Colonic mucosa (tissue), 4 donors: ENCODE results near the gene CAV2. TPM values are rescaled to one million over a fixed set of nuclear protein-coding genes. Genes with fewer than 3 reads are reported as not detected.

ENCODE experiments used
- DNase-seq: peaks from one replicate; pipeline ENCODE4 v3.0.0-alpha.2; 2020
- H3K27ac ChIP-seq: fragments of 200-600 bp; one replicate; pipeline ENCODE4 v1.8.0; 2021
- H3K27me3 ChIP-seq: fragments of 200-600 bp; one replicate; pipeline ENCODE4 v1.8.0; 2021
- H3K36me3 ChIP-seq: fragments of 200-600 bp; one replicate; pipeline ENCODE4 v1.8.0; 2021
- H3K4me1 ChIP-seq: fragments of 200-600 bp; one replicate; pipeline ENCODE4 v1.8.0; 2021; ENCODE audit warnings: mild to moderate bottlenecking
- H3K4me3 ChIP-seq: fragments of 200-600 bp; one replicate; pipeline ENCODE4 v1.8.0; 2021
- H3K9ac ChIP-seq, 2 donors: one replicate each; pipeline ENCODE4 v1.7.0; 2013; ENCODE audit warnings: control low read depth in 2 of 2, low read depth in 2 of 2, low read length in 2 of 2
- H3K9me3 ChIP-seq: fragments of 200-600 bp; one replicate; pipeline ENCODE4 v1.8.0; 2021
- CTCF ChIP-seq: fragments of 200-600 bp; IDR thresholded peaks from one replicate; pipeline ENCODE4 v1.8.0; 2022; ENCODE audit warnings: antibody characterized with exemption, mild to moderate bottlenecking
- intact Hi-C: fragments of 100-400 bp; cut with DNase I; formaldehyde crosslinking; loops from one replicate; pipeline ENCODE4 v1.14.1; 2022
- total RNA-seq, 2 donors: library from RNA; stranded (reverse); fragmentation: NEBNext Ultra II Directional in 1 of 2; extraction: Animal tissue kit (Norgen Biotek cat#: 25700) in 1 of 2; gene quantifications; one replicate each; pipeline ENCODE4 v1.2.1, GENCODE V29; 2021
- donor health status: healthy.
- donor health status: DM: no; HTN: no; CAD: no.
- donor health status: DM: no; HTN: no; CAD: no.

The CAV2 gene
- total RNA-seq, 2 donors from 2014 or later, result 4.2 to 22.0 TPM

GRCh38 chr7:116553168-116553964, 53.8 kb downstream of the CAV2 start:
- Histone ChIP-seq H3K27ac (no peak overlapping the region), H3K4me1 (no peaks in the 10 kb centered on the region), H3K9me3 (no peaks in the 10 kb centered on the region), H3K4me3 (no peak overlapping the region), H3K9ac (no peak overlapping the region), H3K27me3 (no peaks in the 10 kb centered on the region), H3K36me3 (no peaks in the 10 kb centered on the region)
- intact Hi-C loops, result no loop called here
- TF ChIP-seq CTCF, result no peak
- DNase-seq, result no peak

DNA sequence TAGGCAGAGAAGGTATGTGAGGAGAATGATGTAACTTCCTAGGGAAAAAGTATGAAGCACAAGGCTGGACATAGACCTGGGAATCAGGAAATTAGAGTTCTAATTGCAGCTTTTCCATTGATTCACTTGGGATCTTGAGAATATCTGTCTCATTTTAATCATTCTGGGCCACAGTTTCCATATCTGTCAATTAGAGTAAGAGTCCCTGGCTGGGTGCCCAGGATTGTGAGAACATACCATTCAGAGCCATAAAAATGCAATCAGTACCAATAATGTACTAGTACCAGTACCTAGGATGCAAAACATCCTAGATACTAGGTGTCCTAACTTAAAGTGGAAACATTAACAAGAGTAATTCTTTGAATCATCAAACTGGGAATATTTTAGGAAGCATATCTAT, 54.9 kb downstream of the CAV2 start:
- Histone ChIP-seq H3K36me3 (no peaks in the 10 kb centered on the region), H3K4me3 (no peak overlapping the region), H3K27ac (no peak overlapping the region), H3K9me3 (no peaks in the 10 kb centered on the region), H3K27me3 (no peaks in the 10 kb centered on the region), H3K9ac (no peak overlapping the region), H3K4me1 (no peaks in the 10 kb centered on the region)
- no peak for DNase-seq
- TF ChIP-seq CTCF, result no peak
- intact Hi-C loops, result no loop called here

- Histone ChIP-seq H3K36me3 (no peaks in the 10 kb centered on the region), H3K4me3 (no peak overlapping the region), H3K4me1 (no peaks in the 10 kb centered on the region), H3K27me3 (no peaks in the 10 kb centered on the region), H3K9me3 (no peaks in the 10 kb centered on the region), H3K9ac (no peak overlapping the region), H3K27ac (no peak overlapping the region)
- DNase-seq, result no peak
- TF ChIP-seq CTCF, result no peak
- intact Hi-C loops, result no loop called here
Observed at GRCh38 chr7:116554911-116555310, 55.4 kb downstream of the CAV2 start.

DNA sequence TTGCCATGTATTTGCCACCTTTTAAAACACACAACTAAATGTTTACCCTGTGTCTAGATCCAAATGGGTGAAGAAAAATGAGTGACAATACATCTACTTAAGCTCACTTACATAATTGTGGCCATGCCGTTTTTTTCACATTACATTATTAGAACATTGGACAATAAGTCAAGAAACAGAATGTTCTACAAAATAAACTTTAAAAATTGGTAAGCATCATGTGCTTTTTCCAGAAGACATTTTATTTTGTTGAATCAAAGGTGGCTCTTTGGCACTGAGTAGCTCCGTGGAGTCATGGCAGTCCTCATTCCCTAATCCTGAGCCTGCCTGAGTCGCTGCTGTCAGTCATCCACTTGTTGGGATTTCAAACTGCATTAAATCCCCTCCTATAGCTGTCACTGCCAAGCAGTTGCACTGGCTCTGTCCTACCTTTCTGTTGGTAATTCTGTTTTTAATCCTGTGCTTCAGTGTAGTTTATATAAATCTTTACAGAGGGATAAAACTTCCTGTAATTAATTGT, 57.6 kb downstream of the CAV2 start:
- H3K9me3 ChIP-seq, result no peaks in the 10 kb centered on the region
- H3K36me3 ChIP-seq, result no peaks in the 10 kb centered on the region
- no peak overlapping the region for H3K9ac ChIP-seq
- intact Hi-C loops, result no loop called here
- DNase-seq, result no peak
- H3K27ac ChIP-seq, result no peak overlapping the region
- no peak overlapping the region for H3K4me3 ChIP-seq
- no peak for TF ChIP-seq CTCF
- no peaks in the 10 kb centered on the region for H3K4me1 ChIP-seq
- no peaks in the 10 kb centered on the region for H3K27me3 ChIP-seq

DNA sequence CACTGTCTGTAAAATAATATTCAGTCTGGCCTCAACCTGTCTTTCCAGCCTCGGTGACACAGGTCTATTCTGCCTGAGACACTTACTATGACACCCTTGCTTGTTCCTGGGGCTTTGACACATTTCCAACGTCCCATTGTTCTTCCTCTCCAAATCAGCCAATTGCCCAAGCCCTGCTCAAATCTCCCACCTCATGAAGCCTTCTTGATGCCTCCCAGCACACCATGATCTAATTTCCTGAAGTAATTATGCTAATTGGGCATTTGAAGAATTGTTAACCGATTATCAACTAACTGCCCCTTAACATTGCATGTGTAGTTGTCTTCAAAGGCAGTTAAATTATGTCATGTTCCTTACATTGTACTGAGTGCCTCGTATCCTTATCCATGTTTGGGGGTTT, 58.4 kb downstream of the CAV2 start:
- no peaks in the 10 kb centered on the region for H3K36me3 ChIP-seq
- intact Hi-C loops, result no loop called here
- no peak for TF ChIP-seq CTCF
- DNase-seq, result no peak
- no peak overlapping the region for H3K4me3 ChIP-seq
- H3K27ac ChIP-seq, result no peak overlapping the region
- H3K27me3 ChIP-seq, result no peaks in the 10 kb centered on the region
- H3K4me1 ChIP-seq, result no peaks in the 10 kb centered on the region
- H3K9me3 ChIP-seq, result no peaks in the 10 kb centered on the region
- H3K9ac ChIP-seq, result no peak overlapping the region

Other genes starting within 250 kb of the CAV2 start
- 10 to 100 TPM; 16.1 to 87.0 TPM for gene CAV1, start 25.3 kb downstream of the CAV2 start, total RNA-seq
- 10 to 100 TPM; 38.3 to 45.3 TPM for gene MET, start 172.5 kb downstream of the CAV2 start, total RNA-seq